ENCODE measurements around the gene CDK6. TPM values are rescaled to one million over a fixed set of nuclear protein-coding genes. Genes with fewer than 3 reads are reported as not detected.
A peak's percentile ranks its signal among the peaks of the same experiment; 100 is the strongest.

CDK6 gene
- total RNA-seq, 1 experiment from 2014 or later, result 175 TPM

DNA sequence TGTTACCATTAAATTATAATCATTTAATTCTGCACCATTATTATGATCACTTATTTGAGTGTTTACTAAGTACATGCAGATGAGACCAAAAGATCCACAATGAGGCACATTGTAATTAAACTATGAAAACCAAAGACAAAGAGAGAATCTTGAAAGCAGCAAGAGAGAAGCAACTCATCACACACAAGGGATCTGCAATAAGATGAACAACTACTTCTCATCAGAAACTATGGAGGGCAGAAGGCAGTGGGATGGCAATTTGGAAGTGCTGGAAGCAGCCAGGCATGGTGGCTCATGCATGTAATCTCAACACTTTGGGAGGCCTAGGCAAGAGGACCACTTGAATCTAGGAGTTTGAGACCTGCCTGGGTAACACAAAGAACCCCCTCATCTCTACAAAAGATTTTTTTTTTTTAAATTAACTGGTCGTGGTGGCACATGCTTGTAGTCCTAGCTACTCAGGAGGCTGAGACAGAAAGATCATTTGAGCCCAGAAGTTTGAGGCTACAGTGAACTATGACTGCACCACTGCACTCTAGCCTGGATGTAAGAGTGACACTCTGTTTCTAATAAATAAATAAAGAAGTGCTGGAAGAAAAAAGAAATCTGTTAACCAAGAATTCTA lies 47.7 kb downstream of the CDK6 start:
- no peaks in the 10 kb centered on the region for H3K27me3 Mint-ChIP-seq (ENCODE audit: insufficient read depth, unreplicated experiment)
- ChIA-PET POLR2A (no interaction called here), CTCF (no interaction called here)
- no peak overlapping the region for H3K27ac Mint-ChIP-seq (ENCODE audit: unreplicated experiment)
- DNase-seq, result no peak
- intact Hi-C loops (cut with micrococcal nuclease; ENCODE audit: unreplicated experiment), result no loop called here
- H3K4me3 Mint-ChIP-seq (ENCODE audit: unreplicated experiment), result no peak overlapping the region
- peaks cover 31% of the 10 kb centered on the region for H3K4me1 Mint-ChIP-seq (ENCODE audit: low read depth, unreplicated experiment)
- H3K4me1 ChIP-seq, result peaks cover 12% of the 10 kb centered on the region
- TF ChIP-seq, protein P1, sequence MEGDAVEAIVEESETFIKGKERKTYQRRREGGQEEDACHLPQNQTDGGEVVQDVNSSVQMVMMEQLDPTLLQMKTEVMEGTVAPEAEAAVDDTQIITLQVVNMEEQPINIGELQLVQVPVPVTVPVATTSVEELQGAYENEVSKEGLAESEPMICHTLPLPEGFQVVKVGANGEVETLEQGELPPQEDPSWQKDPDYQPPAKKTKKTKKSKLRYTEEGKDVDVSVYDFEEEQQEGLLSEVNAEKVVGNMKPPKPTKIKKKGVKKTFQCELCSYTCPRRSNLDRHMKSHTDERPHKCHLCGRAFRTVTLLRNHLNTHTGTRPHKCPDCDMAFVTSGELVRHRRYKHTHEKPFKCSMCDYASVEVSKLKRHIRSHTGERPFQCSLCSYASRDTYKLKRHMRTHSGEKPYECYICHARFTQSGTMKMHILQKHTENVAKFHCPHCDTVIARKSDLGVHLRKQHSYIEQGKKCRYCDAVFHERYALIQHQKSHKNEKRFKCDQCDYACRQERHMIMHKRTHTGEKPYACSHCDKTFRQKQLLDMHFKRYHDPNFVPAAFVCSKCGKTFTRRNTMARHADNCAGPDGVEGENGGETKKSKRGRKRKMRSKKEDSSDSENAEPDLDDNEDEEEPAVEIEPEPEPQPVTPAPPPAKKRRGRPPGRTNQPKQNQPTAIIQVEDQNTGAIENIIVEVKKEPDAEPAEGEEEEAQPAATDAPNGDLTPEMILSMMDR (IDR thresholded peaks at IDR 0.05; ENCODE audit: insufficient read depth in 1 of 2, low read depth in 1 of 2, low read length in 1 of 2, severe bottlenecking in 1 of 2, unreplicated experiment in 1 of 2), result no peak
- peaks cover 27% of the 10 kb centered on the region for H3K36me3 Mint-ChIP-seq (ENCODE audit: insufficient read depth, unreplicated experiment)
- H3K27me3 ChIP-seq (replicated peaks; ENCODE audit: control insufficient read depth, insufficient read depth, low read length), result no peaks in the 10 kb centered on the region
- peaks cover 3% of the 10 kb centered on the region; the same call in 1 of the 2 replicates for H3K36me3 ChIP-seq (ENCODE audit: control insufficient read depth, insufficient read depth, low read length)
- peaks cover 20% of the 10 kb centered on the region for H3K9me3 ChIP-seq
- peaks cover 38% of the 10 kb centered on the region for H3K9me3 Mint-ChIP-seq (ENCODE audit: unreplicated experiment)
- no TSS peak for BruUV-seq (replicated peaks)
- H3K4me3 ChIP-seq (ENCODE audit: low read depth, low read length), result no peak overlapping the region

DNA sequence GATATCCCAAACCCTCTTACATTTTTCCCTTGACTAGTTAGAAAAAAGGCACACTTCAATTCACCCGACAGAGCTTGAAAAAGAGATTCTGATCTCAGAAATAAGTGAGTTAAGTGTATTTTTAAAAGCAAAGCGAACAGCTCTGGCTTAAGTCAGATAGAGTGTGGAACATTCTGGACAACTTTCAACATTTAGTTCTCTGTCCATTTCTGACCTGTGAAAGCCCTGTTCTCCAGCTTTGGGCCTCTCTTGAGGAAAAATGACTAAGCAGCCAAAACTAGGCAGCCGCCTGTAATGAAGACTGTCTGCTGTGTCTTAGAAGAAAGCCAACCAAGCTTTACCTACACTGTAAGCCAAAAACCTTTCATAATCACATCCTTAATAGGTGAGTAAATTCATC lies 50.5 kb downstream of the CDK6 start:
- Histone ChIP-seq H3K36me3 (ENCODE audit: control insufficient read depth, insufficient read depth, low read length) (peaks cover 1% of the 10 kb centered on the region; the same call in 1 of the 2 replicates), H3K4me3 (ENCODE audit: low read depth, low read length) (no peak overlapping the region), H3K4me1 (peaks cover 29% of the 10 kb centered on the region), H3K27me3 (replicated peaks; ENCODE audit: control insufficient read depth, insufficient read depth, low read length) (no peaks in the 10 kb centered on the region), H3K9me3 (peaks cover 16% of the 10 kb centered on the region)
- TF ChIP-seq, protein P1 (IDR thresholded peaks at IDR 0.05; ENCODE audit: insufficient read depth in 1 of 2, low read depth in 1 of 2, low read length in 1 of 2, severe bottlenecking in 1 of 2, unreplicated experiment in 1 of 2), result no peak
- ChIA-PET POLR2A (no interaction called here), CTCF (no interaction called here)
- peaks cover 25% of the 10 kb centered on the region for H3K36me3 Mint-ChIP-seq (ENCODE audit: insufficient read depth, unreplicated experiment)
- H3K4me1 Mint-ChIP-seq (ENCODE audit: low read depth, unreplicated experiment), result peaks cover 40% of the 10 kb centered on the region
- BruUV-seq (replicated peaks), result no TSS peak
- H3K27me3 Mint-ChIP-seq (ENCODE audit: insufficient read depth, unreplicated experiment), result no peaks in the 10 kb centered on the region
- no peak overlapping the region for H3K27ac Mint-ChIP-seq (ENCODE audit: unreplicated experiment)
- H3K9me3 Mint-ChIP-seq (ENCODE audit: unreplicated experiment), result peaks cover 25% of the 10 kb centered on the region
- intact Hi-C loops (cut with micrococcal nuclease; ENCODE audit: unreplicated experiment), result no loop called here
- no peak for DNase-seq
- H3K4me3 Mint-ChIP-seq (ENCODE audit: unreplicated experiment), result no peak overlapping the region

DNA sequence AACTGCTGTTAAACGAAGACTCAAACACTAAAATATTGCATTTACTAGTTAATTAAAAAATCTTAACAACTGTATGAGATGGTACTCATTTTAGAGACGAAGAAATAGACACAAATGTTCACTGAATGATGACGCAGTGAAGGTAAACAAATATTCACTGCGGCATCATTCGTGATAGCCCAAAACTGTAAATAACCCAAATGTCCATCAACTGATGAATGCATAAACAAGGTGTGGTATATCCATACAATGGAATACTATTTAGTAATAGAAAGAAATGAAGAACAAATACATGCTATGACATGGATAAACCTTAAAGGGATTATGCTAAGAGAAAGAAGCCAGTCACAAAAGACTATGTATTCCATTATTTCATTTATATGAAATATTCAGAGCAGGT lies 51.4 kb downstream of the CDK6 start:
- Mint-ChIP-seq H3K27ac (ENCODE audit: unreplicated experiment) (peak overlapping the region; percentile 43), H3K4me3 (ENCODE audit: unreplicated experiment) (no peak overlapping the region), H3K4me1 (ENCODE audit: low read depth, unreplicated experiment) (peaks cover 41% of the 10 kb centered on the region), H3K36me3 (ENCODE audit: insufficient read depth, unreplicated experiment) (peaks cover 21% of the 10 kb centered on the region), H3K9me3 (ENCODE audit: unreplicated experiment) (peaks cover 18% of the 10 kb centered on the region), H3K27me3 (ENCODE audit: insufficient read depth, unreplicated experiment) (no peaks in the 10 kb centered on the region)
- H3K4me3 ChIP-seq (ENCODE audit: low read depth, low read length), result no peak overlapping the region
- peaks cover 29% of the 10 kb centered on the region for H3K4me1 ChIP-seq
- ChIA-PET CTCF (no interaction called here), POLR2A (no interaction called here)
- TF ChIP-seq, protein P1 (IDR thresholded peaks at IDR 0.05; ENCODE audit: insufficient read depth in 1 of 2, low read depth in 1 of 2, low read length in 1 of 2, severe bottlenecking in 1 of 2, unreplicated experiment in 1 of 2), result no peak
- H3K36me3 ChIP-seq (ENCODE audit: control insufficient read depth, insufficient read depth, low read length), result peaks cover 1% of the 10 kb centered on the region; the same call in 1 of the 2 replicates
- BruUV-seq (replicated peaks), result no TSS peak
- intact Hi-C loops (cut with micrococcal nuclease; ENCODE audit: unreplicated experiment), result no loop called here
- H3K9me3 ChIP-seq, result peaks cover 16% of the 10 kb centered on the region
- DNase-seq, result no peak
- no peaks in the 10 kb centered on the region for H3K27me3 ChIP-seq (replicated peaks; ENCODE audit: control insufficient read depth, insufficient read depth, low read length)
